AG08396 (cell line): Measurements from ENCODE around the gene VASN.
A peak's percentile ranks its signal among the peaks of the same experiment; 100 is the strongest.
"Not testable (repeated sequence)": the region's sequence is repeated elsewhere in the genome, so short reads cannot be mapped to it uniquely, and the experiment has no call there.

ENCODE experiments used
- DNase-seq: peaks from one replicate; pipeline ENCODE4 v3.0.0; 2012; ENCODE audit warnings: low spot score, mixed read lengths

VASN gene

DNA sequence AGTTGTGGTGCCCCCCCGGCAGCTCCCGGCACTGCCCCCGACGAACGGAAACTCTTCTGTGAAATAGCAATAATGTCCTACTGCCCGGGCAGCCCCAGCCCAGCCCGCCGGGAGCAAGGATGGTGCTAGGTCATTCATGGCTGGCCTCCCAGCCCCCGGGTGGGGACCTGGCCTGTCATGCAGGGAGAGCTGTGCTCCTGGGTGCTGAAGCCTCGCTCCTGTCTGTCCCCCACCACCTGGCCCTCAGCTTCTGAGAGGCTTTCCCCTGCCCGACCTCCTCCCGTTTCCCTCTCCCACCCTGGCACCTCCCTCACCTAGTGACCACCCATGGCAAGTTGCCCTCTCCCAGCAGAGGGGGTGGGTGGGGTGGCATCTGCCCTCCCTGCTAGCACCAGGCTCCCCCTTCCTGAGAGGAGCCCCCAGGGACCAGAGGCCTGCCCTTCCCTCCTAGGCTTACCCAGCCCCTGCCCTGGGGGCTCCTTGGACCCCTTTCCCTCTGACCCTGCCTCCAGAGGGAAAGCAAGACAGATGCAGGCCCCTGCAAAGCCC, 34.0 kb upstream of the VASN start:
- DNase-seq, result no peak

- DNase-seq, result no peak
These were observed 33.5 kb upstream of the VASN start for GRCh38 chr16:4338125-4338582.

DNA sequence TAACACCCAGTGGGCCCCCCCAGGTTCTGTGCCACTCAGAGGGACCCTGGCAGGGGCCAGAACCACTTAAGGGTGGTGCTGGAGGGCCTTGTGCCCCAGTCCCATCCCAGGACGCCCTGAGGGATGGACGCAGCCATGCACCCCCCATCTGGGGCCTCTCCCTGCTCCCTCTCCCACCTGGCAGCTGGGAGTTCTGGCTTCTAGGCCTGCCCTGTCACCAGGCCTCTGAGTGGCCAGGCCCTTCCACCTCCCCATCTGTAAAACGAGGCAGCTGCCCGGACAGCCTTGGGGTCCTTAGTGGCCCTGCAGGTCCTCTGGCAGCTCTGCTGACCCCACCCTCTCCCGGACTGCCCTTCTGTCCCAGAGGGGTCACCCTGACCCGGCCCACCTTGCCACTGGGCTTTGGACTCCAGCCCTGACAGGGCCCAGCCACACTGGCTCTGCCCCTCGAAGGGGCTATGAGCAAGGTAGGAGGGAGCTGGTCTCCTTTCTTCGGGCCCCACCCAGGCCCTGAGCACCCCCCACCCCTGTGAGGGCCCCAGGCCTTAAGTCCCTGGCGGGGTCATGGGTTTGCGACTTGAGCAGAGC, 32.8 kb upstream of the VASN start:
- DNase-seq, result no peak

GRCh38 chr16:4339455-4339854, 32.2 kb upstream of the VASN start:
- no peak for DNase-seq

DNA sequence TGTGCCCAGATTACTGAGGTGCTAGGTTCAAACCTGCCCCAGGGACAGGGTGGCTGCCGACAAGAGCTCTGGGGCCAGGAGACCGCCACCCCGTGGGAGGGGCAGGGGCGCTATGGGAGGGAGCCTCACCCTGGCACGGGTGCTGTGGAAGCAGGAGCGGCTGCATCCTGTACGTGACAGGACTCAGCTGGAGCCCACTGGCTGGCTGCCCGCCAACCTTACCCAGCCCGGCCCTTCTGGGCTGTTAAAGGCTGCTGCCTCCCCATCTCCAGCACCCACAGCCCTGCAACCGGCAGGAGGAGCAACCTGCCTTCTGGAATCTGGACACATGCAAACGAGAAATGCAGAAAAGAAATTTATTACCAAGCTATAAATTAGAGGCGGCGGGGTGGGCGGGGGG, 31.7 kb upstream of the VASN start:
- DNase-seq, result no peak

- DNase-seq, result no peak
These were observed 31.2 kb upstream of the VASN start for GRCh38 chr16:4340443-4340842.

DNA sequence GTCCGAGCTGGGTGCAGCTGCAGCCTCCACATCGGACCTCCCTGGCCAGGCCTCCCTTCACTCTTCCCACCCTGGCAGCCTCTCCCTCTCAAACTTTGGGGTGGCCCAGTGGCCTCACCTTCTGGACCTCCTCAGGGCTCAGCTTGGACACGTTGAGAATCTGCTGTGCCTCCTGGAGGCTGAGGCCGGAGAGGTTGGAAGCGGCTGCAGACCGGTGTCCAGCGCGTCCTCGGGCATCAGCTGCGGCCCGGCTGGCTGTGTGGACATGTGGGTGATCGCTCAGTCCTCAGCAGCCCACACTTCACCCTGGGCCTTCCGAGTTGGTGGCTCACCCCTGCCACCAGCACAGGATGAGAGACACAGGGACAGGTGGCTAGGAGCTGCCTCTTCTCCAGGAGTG, 30.4 kb upstream of the VASN start:
- DNase-seq, result no peak

DNA sequence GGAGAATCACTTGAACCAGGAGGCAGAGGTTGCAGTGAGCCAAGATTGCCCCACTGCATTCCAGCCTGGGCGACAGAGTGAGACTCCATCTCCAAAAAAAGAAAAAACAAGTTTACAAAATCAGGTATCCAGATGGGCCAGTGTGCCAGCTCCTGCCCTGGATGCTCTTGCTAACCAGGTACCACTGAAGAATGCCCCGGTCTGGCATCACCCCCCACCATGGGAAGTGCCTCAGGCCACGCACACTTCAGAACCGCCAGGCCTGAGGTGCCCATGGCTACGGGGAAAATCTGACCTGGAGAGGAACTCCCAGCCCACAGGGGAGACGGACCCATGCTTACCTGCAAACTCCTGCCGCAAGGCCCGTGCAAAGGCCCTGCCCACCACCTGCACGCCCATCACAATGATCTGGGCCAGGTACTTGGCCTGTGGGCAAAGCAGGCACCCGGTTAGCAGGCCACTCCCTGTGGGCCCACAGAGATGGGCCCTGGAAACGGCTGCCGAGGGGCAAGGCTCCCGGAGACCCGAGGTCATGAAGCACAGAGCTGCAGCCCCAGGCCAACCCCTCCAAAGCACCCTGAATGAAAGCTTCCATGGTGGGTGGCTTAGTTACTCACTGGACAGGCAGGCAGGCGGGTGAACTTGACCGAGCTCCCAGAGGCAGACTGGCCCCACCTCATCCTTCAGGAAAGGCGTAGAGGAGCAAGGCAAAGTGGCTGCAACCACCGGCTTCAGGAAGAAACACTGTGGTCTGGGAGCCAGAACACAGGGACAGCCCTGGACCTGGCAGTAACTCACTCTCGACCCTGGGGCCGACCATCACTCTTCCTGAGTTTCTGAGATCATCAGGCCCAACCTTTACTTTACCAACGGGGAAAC, 28.5 kb upstream of the VASN start:
- DNase-seq, result no peak

GRCh38 chr16:4344300-4344982, 27.2 kb upstream of the VASN start:
- not testable (repeated sequence) for DNase-seq

GRCh38 chr16:4344983-4345835, 26.4 kb upstream of the VASN start:
- DNase-seq, result no peak

DNA sequence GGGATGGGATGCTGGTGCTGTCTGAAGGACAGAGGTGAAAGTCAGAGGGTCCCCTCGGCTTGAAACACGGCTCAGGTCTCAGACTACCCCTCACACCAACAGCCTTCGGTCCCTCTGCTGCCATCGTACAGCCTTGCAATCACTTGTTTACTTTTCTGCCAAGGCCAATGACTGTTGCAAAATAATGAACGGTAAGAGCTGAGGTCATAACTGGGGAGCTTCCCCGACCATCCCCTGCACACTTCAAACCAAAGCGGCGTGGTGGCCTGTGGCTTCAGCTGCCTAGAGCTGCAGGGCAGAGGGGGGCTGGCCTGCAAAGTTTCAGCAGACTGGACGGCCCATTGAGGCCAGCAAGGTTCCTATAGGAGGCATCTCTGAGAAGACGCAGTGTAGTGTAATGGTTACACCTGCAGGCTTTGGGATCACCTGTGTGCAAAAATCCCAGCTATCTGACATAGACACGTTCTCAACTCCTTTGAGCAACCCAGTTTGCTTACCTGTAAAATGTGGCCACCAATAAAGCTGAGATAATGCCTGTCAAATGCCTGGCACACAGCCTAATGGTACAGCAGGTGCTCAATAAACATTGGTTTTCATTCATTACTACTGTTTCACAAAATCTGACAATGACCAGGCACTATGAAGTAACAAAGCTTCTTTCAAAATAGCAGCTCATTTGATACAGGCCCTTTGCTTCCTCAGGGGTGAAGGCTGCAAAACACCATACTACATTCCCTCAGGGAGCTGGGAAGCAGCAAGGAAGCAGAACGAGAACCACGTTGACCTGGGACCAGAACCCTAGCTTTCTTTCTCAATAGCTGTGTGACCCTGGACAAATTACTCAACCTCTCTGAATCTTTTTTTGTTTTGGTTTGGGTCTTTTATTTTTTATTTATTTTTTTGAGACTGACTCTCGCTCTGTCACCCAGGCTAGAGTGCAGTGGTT, 25.5 kb upstream of the VASN start:
- no peak for DNase-seq

DNA sequence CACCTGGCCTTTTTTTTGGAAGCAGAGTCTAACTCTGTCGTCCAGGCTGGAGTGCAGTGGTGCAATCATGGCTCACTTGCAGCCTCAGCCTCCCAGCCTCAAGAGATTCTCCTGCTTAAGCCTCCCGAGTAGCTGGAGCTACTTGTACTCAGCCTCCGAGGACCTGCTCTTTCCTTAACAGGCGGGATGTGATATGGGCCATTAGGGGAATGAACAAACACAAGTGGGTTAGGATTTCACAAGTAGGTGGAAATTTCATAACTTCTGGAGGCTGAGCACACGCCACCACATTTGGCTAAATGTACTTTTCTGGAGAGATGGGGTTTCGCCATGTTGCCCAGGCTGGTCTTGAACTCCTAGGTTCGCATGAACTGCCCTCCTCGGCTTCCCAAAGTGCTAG, 24.6 kb upstream of the VASN start:
- no peak for DNase-seq

- DNase-seq, result no peak
These were observed 23.7 kb upstream of the VASN start for GRCh38 chr16:4347765-4348509.

- DNase-seq, result no peak
These were observed 22.3 kb upstream of the VASN start for GRCh38 chr16:4349332-4349731.

- no peak for DNase-seq
These were observed 21.3 kb upstream of the VASN start for GRCh38 chr16:4350365-4350786.

- DNase-seq, result peak; percentile 98
These were observed 20.6 kb upstream of the VASN start, which contains the start of gene PAM16 for GRCh38 chr16:4350787-4351659. TSS of gene PAM16 (minus strand) at chr16:4351321. CDS start at chr16:4351234, 87 bp downstream.

DNA sequence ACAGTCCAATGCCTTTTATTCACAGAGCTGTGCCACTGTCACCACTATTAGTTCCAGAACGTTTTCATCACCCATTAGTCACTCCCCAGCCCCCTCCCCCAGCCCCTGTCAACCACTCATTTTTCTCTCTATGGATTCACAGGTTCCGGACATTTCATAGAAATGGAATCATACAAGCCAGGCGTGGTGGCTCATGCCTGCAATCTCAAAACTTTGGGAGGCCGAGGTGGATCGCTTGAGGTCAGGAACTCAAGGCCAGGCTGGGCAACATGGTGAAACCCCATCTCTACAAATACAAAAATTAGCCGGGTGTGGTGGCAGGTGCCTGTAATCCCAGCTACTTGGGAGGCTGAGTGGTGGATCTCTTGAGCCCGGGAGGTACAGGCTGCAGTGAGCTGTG, 19.8 kb upstream of the VASN start:
- peak; percentile 54 for DNase-seq

- no peak for DNase-seq
These were observed 18.8 kb upstream of the VASN start for GRCh38 chr16:4352843-4353242.

DNA sequence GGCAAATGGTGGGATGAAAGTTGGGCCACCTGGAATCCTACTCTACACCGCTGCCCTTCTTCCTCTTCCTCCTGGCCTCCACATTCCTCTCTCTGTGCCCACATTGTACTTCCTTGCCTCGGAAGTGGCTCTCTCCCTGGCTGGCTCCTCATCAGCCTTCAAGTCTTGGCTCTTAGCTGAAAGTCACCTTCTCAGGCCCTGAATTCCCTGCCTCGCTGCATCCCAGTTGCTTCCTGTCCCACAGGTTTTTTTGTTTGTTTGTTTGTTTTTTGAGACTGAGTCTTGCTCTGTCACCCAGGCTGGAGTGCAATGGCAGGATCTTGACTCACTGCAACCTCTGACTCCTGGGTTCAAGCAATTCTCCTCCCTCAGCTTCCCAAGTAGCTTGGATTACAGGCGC, 18.0 kb upstream of the VASN start:
- no peak for DNase-seq
